ENCODE data around the gene CDK14.

CDK14 gene

DNA sequence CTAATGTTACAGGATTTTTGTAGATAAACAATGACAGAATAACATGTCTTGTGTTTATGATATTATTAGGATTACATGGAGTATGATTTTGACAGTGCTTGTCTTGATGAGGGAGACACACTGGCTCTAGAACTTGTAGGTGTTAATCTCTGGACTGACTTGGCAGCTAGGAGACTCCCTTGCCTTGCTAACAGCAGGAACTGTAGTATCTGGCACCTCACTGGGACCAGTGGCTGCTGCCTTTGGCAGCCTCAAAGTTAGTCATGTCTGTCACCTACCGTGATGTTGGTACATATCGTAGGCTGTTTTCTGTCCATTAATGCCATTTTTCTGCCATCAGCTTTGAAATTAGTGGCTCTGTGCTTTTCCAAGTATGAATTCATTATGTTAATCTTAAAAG lies 261.5 kb downstream of the CDK14 start:
- TF ChIP-seq CTCF (IDR thresholded peaks at IDR 0.05; ENCODE audit: unreplicated experiment in 3 of 3) = no peak
- Mint-ChIP-seq H3K4me1 (no peaks in the 10 kb centered on the region), H3K27ac (no peak overlapping the region), H3K27me3 (ENCODE audit: low read depth) (no peaks in the 10 kb centered on the region), H3K4me3 (no peak overlapping the region), H3K36me3 (ENCODE audit: low read depth) (no peaks in the 10 kb centered on the region), H3K9me3 (no peaks in the 10 kb centered on the region)

DNA sequence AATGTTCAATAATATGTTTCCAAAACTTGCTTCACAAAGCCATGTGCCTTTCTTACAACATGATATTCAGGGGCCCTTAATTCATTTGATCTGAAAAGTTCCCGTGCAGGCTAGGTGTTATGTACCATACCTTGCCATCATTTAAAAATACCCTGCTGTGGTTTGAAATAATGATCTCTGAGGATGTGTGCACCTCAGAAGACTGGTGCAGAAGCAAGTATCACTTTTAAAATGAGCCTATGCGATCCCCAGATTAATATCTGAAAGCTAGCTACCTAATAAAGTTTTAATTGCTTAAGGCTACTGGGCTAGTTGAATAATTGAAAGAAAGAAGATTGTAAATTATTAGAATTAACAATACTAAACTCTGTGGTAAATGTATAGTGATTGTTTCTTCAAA lies 262.4 kb downstream of the CDK14 start:
- no peaks in the 10 kb centered on the region for H3K27me3 Mint-ChIP-seq (ENCODE audit: low read depth)
- no peaks in the 10 kb centered on the region for H3K36me3 Mint-ChIP-seq (ENCODE audit: low read depth)
- H3K9me3 Mint-ChIP-seq = no peaks in the 10 kb centered on the region
- H3K4me3 Mint-ChIP-seq = no peak overlapping the region
- no peaks in the 10 kb centered on the region for H3K4me1 Mint-ChIP-seq
- no peak for TF ChIP-seq CTCF (IDR thresholded peaks at IDR 0.05; ENCODE audit: unreplicated experiment in 3 of 3)
- no peak overlapping the region for H3K27ac Mint-ChIP-seq

- Mint-ChIP-seq H3K9me3 (no peaks in the 10 kb centered on the region), H3K27me3 (ENCODE audit: low read depth) (no peaks in the 10 kb centered on the region), H3K27ac (no peak overlapping the region), H3K4me3 (no peak overlapping the region), H3K4me1 (no peaks in the 10 kb centered on the region), H3K36me3 (ENCODE audit: low read depth) (no peaks in the 10 kb centered on the region)
- no peak for TF ChIP-seq CTCF (IDR thresholded peaks at IDR 0.05; ENCODE audit: unreplicated experiment in 3 of 3)
These were observed 263.4 kb downstream of the CDK14 start for GRCh38 chr7:90859521-90859920.

DNA sequence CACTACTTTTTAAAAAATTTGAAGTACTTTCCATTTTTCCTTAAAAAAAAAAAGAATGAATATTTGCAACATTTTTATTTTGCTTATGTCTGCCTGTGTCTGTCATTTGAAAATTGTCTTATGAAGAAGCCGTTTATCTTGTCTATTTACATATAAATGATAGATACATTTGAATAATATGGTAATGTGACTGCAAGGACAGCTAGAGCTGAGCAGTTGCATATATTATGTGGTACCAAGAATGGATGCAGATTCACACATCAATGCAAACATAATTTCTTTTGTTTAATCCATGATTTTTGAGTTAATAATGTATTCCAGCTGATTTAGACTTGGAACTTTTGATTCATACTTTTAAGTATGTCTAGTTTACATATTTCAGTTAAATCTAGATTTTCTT lies 268.0 kb downstream of the CDK14 start:
- Mint-ChIP-seq H3K27ac (no peak overlapping the region), H3K4me3 (no peak overlapping the region), H3K27me3 (ENCODE audit: low read depth) (no peaks in the 10 kb centered on the region), H3K36me3 (ENCODE audit: low read depth) (peaks cover 2% of the 10 kb centered on the region), H3K9me3 (no peaks in the 10 kb centered on the region), H3K4me1 (no peaks in the 10 kb centered on the region)
- no peak for TF ChIP-seq CTCF (IDR thresholded peaks at IDR 0.05; ENCODE audit: unreplicated experiment in 3 of 3)

GRCh38 chr7:90869335-90869734 lies 273.2 kb downstream of the CDK14 start:
- no peak for TF ChIP-seq CTCF (IDR thresholded peaks at IDR 0.05; ENCODE audit: unreplicated experiment in 3 of 3)
- Mint-ChIP-seq H3K27me3 (ENCODE audit: low read depth) (no peaks in the 10 kb centered on the region), H3K4me3 (no peak overlapping the region), H3K27ac (no peak overlapping the region), H3K4me1 (no peaks in the 10 kb centered on the region), H3K36me3 (ENCODE audit: low read depth) (peaks cover 6% of the 10 kb centered on the region), H3K9me3 (no peaks in the 10 kb centered on the region)

DNA sequence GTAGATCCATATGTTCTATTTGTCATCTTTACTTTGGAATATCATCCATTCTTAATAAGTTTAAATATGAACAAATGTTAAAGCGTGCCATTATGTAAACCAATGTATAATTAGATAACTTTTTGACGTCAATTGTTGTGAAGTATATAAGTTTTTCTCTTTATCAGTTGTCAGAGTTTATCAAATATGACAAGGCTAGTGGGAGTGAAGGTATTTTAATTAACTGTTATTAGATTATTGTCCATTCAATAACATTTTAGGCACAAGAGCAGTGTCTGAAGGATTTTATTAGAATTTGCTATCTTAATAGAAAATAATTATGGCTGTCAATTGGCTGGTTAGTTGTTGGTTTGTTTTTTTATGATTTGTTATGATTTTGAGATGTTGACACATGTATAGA lies 280.6 kb downstream of the CDK14 start:
- Mint-ChIP-seq H3K27ac (no peak overlapping the region), H3K36me3 (ENCODE audit: low read depth) (peaks cover 18% of the 10 kb centered on the region), H3K4me3 (no peak overlapping the region), H3K4me1 (peaks cover 4% of the 10 kb centered on the region), H3K27me3 (ENCODE audit: low read depth) (no peaks in the 10 kb centered on the region), H3K9me3 (peaks cover 13% of the 10 kb centered on the region)
- TF ChIP-seq CTCF (IDR thresholded peaks at IDR 0.05; ENCODE audit: unreplicated experiment in 3 of 3) = no peak

Data from nephron (organoid).